GM19351 (cell line): ENCODE measurements around the gene CCR8.
"Not testable (repeated sequence)": the region's sequence is repeated elsewhere in the genome, so short reads cannot be mapped to it uniquely, and the experiment has no call there.

ENCODE experiments used
- ATAC-seq: cut with Tn5 transposase; IDR thresholded peaks from one replicate; pipeline ENCODE4 v1.9.1; 2021; ENCODE audit warnings: mild to moderate bottlenecking, moderate library complexity; ENCODE audit not compliant: unreplicated experiment

Gene CCR8

GRCh38 chr3:39313289-39313688 is 16.2 kb upstream of the CCR8 start:
- no peak for ATAC-seq

GRCh38 chr3:39315420-39315819 is 14.1 kb upstream of the CCR8 start:
- ATAC-seq: no peak

DNA sequence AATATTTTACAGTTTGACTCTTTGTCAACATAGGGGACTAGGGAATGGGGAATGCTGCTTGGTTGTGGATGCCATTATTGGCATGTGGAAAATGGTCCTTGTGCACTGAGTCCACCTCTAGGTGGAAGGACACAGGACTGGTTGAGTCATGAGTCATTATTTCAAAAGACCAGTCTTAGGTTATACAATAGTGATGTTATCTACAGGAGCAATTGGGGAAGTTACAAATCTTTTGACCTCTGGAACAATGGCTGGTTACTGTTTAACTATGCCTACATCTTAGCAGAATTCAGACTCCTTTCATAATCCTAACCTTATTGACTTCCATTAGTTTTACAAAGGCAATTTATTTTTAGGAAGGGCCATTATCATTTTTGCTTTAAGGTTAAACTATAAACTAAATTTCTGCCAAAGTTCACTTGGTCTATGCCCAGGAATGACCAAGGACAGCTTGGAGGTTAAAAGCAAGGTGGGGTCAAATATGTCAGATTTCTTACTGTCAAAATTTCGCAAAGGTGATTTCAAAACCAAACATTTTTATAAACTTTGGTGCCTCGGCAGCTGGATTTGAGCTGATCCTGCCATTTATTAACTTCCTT is 11.8 kb upstream of the CCR8 start:
- no peak for ATAC-seq

DNA sequence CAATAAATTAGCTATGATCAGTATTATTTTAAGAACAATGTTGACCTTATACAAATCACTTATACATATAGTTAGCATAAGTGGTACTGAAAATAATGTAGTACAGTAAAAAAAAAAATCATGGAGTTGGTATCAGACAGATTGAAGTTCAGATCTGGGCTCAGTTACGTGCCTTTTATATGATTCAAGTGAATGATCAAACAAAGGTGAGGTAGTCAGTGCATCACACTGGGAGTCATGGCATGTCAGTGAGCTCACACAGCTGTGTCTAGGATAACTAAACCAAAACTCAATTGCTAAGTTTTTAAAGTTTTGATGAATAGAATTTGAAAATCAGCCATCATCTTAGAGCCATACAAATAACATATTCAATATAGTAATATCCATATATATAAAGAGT is 11.2 kb upstream of the CCR8 start:
- no peak for ATAC-seq

GRCh38 chr3:39319249-39319648 is 10.3 kb upstream of the CCR8 start:
- ATAC-seq: no peak

DNA sequence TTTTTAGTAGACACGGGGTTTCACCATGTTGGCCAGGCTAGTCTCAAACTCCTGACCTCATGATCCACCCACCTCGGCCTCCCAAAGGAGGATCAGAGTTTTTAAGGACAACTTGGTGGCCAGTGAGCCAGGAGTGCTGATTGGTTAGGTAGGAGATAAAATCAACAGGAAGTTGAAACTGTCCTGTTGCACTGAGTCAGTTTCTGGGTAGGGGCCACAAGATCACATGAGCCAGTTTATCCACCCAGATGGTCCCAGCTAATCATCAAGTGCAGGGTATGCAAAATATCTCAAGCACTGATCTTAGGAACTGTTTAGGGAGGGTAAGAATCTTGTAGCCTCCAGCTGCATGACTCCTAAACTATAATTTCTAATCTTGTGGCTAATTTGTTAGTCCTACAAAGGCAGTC is 7.9 kb upstream of the CCR8 start:
- not testable (repeated sequence) for ATAC-seq

GRCh38 chr3:39322209-39322715 is 7.2 kb upstream of the CCR8 start:
- ATAC-seq: not testable (repeated sequence)

DNA sequence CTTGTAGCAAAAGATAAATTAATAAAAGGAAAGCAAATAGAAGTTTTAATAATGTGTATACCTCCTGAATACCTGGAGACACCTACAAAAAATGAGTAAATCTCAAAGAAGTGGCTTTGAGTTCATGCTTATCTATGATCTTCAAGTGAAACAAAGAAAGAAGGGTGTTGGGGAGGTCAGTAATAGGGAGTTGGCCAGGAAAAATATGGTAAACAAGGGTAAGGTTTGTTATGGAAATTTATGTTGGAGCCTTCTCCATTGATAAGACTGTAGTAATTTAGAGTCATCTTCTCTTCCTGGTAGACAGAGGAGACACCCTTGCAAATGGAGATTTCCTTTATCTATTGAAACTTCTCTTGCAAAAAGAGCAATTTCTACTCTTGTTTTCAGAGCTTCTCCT is 6.6 kb upstream of the CCR8 start:
- no peak for ATAC-seq

- ATAC-seq: no peak
Measured at GRCh38 chr3:39323494-39323893, 6.0 kb upstream of the CCR8 start.

DNA sequence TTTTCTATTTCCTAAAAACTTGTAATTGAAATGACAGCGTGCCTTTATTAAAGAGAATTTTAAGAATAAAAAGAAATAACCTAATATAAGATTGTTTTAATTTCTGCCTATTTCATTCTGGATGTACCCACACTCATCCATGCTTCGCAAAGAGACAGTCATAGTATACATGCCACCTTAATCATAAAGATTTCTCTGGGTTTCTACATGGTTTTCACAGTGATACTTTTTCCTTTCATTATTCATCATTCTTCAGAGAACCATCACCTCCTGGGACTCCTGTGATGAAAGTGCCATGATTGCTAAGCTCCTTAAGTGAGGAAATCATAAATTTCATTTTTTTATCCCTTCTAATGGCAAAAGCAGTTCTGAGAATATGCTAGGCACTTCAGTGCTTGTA is 4.3 kb upstream of the CCR8 start:
- no peak for ATAC-seq

- ATAC-seq: peak; percentile 7
Measured at GRCh38 chr3:39327053-39327745, 2.3 kb upstream of the CCR8 start.

GRCh38 chr3:39327746-39328349 is 1.7 kb upstream of the CCR8 start:
- ATAC-seq: peak; percentile 75

DNA sequence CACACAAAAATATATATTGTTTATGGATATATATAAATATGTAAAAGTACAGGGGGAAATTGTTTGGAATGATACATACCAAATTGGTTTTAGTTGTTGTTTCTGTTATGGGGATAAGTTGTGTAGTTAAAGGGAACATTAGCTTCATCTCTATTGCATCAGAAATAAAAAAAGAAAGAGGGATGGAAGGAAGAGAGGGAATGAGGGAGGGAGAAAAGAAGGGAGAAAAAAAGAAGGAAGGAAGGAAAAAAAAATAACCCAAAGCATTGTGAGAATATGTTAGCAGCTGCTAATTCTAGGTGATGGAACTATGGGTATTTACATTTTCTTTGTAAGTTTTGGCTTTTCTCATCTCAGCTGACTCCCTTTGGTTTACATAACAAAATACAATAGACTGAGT is 1.3 kb downstream of the CCR8 start:
- no peak for ATAC-seq

DNA sequence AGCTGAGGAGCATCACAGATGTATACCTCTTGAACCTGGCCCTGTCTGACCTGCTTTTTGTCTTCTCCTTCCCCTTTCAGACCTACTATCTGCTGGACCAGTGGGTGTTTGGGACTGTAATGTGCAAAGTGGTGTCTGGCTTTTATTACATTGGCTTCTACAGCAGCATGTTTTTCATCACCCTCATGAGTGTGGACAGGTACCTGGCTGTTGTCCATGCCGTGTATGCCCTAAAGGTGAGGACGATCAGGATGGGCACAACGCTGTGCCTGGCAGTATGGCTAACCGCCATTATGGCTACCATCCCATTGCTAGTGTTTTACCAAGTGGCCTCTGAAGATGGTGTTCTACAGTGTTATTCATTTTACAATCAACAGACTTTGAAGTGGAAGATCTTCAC is 3.0 kb downstream of the CCR8 start:
- no peak for ATAC-seq

DNA sequence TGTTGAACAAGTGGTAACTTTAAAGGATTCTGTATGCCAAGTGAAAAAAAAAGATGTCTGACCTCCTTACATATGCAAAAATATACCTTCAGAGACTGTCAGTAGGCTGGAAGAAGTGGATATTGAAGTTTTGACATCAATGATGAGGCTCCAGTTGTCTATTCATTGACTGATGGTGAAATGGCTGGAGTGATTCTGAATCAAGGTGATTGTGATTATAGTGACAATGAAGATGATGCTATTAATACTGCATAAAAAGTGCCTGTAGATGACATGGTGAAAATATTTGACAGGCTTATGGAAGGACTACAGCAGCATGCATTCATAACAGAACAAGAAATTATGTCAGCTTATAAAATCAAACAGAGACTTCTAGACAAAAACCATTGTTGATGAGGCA is 4.1 kb downstream of the CCR8 start:
- no peak for ATAC-seq

DNA sequence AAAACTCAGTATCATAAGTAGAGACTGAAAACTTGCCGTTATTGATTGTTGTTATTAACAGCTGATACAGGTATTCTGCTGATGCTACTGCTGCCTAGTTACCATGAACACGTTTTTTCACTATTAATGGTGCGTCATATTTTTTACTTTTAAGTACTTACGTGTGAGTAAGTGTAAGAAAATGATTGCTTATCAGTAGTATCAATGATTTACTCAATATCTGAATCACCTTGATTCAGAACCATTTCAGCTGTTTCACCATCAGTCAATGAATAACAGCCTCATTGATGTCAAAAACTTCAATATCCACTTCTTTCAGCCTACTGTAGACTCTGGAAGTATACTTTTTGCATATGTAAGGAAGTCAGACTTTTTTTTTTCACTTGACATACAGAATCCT is 4.7 kb downstream of the CCR8 start:
- ATAC-seq: no peak

DNA sequence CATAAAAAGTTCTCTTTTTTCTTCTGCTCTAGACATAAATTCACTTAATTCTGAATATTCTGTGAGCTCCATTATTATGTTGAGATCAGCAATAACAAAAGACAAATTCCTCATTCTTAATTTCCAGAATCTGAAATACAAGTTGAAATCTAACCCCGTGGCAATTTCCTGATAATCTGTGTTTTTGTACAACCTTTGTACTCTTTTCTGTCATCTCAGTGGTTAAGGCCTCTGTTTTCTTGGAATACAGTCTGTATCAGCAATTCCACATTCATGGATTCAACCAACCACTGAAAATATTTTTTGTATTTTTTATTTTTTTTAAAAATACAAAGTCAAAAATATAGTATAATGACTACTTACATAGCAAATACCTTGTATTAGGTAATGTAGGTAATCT is 8.7 kb downstream of the CCR8 start:
- ATAC-seq: no peak

- ATAC-seq: no peak
Measured at GRCh38 chr3:39339086-39339485, 9.6 kb downstream of the CCR8 start.

- ATAC-seq: no peak
Measured at GRCh38 chr3:39343076-39343717, 13.7 kb downstream of the CCR8 start.

GRCh38 chr3:39343760-39344159 is 14.3 kb downstream of the CCR8 start:
- no peak for ATAC-seq

DNA sequence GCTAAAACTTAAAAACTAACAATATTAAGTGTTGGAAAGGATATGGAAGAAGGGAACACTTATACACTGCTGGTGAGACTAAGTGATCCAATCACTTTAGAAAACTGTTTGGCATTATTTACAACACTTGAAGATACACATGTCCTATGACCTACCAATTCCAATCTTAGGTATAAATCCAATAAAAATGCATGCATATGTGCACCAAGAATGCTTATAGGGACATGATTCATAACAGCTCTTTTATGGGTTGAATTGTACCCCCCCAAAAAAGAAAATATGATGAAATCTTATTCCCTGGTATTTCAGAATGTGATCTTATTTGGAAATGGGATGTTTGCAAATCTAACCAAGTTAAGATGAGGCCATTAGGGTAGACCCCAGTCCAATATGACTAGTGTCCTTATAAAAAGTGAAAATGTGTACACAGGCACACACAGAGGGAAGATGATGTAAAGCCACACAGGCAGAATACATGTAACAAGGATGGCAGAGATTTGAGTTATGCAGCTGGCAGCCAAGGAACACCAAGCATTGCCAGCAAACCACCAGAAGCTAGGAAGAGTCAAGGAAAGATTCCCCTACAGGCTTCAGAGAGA is 15.3 kb downstream of the CCR8 start:
- no peak for ATAC-seq
